ENCODE results near the gene PARP8.

Gene PARP8

GRCh38 chr5:50846261-50846660 is 179.8 kb downstream of the PARP8 start:
- DNase-seq (ENCODE audit: low read depth in 2 of 2), result no peak

- no peak for DNase-seq (ENCODE audit: low read depth in 2 of 2)
Measured at GRCh38 chr5:50849554-50849953, 183.1 kb downstream of the PARP8 start.

- DNase-seq (ENCODE audit: low read depth in 2 of 2), result no peak
Measured at GRCh38 chr5:50853151-50853550, 186.7 kb downstream of the PARP8 start.

- no peak for DNase-seq (ENCODE audit: low read depth in 2 of 2)
Measured at GRCh38 chr5:50854082-50854481, 187.6 kb downstream of the PARP8 start.

- no peak for DNase-seq (ENCODE audit: low read depth in 2 of 2)
Measured at GRCh38 chr5:50855001-50855400, 188.6 kb downstream of the PARP8 start.

- DNase-seq (ENCODE audit: low read depth in 2 of 2), result no peak
Measured at GRCh38 chr5:50856401-50857119, 190.1 kb downstream of the PARP8 start.

- DNase-seq (ENCODE audit: low read depth in 2 of 2), result no peak
Measured at GRCh38 chr5:50863534-50864170, 197.2 kb downstream of the PARP8 start.

GRCh38 chr5:50864466-50864865 is 198.0 kb downstream of the PARP8 start:
- no peak for DNase-seq (ENCODE audit: low read depth in 2 of 2)

GRCh38 chr5:50866415-50866814 is 200.0 kb downstream of the PARP8 start:
- no peak for DNase-seq (ENCODE audit: low read depth in 2 of 2)

- no peak for DNase-seq (ENCODE audit: low read depth in 2 of 2)
Measured at GRCh38 chr5:50867140-50867539, 200.7 kb downstream of the PARP8 start.

- no peak for DNase-seq (ENCODE audit: low read depth in 2 of 2)
Measured at GRCh38 chr5:50873595-50874277, 207.3 kb downstream of the PARP8 start.

GRCh38 chr5:50874306-50875001 is 208.0 kb downstream of the PARP8 start:
- no peak for DNase-seq (ENCODE audit: low read depth in 2 of 2)

GRCh38 chr5:50875002-50875344 is 208.5 kb downstream of the PARP8 start:
- DNase-seq (ENCODE audit: low read depth in 2 of 2), result no peak

GRCh38 chr5:50878470-50878869 is 212.0 kb downstream of the PARP8 start:
- DNase-seq (ENCODE audit: low read depth in 2 of 2), result no peak

- DNase-seq (ENCODE audit: low read depth in 2 of 2), result no peak
Measured at GRCh38 chr5:50881407-50881806, 215.0 kb downstream of the PARP8 start.

- DNase-seq (ENCODE audit: low read depth in 2 of 2), result no peak
Measured at GRCh38 chr5:50886657-50887345, 220.4 kb downstream of the PARP8 start.

- DNase-seq (ENCODE audit: low read depth in 2 of 2), result no peak
Measured at GRCh38 chr5:50887889-50888633, 221.6 kb downstream of the PARP8 start.

- DNase-seq (ENCODE audit: low read depth in 2 of 2), result no peak
Measured at GRCh38 chr5:50888751-50889150, 222.3 kb downstream of the PARP8 start.

- no peak for DNase-seq (ENCODE audit: low read depth in 2 of 2)
Measured at GRCh38 chr5:50889790-50890189, 223.4 kb downstream of the PARP8 start.

Data from stimulated activated CD8-positive, alpha-beta memory T cell treated with anti-CD3 and anti-CD28 coated beads, Interleukin-7, amount 100 ng/mL, for 1 hour (primary cell).